GM12801 (cell line): ENCODE data around the gene ST6GAL1.

ENCODE experiments used
- CTCF ChIP-seq: IDR thresholded peaks from one replicate; pipeline ENCODE4 v1.5.1; 2011; ENCODE audit warnings: control low read depth; ENCODE audit not compliant: insufficient read length; ENCODE audit errors: extremely low read depth

Gene ST6GAL1

DNA sequence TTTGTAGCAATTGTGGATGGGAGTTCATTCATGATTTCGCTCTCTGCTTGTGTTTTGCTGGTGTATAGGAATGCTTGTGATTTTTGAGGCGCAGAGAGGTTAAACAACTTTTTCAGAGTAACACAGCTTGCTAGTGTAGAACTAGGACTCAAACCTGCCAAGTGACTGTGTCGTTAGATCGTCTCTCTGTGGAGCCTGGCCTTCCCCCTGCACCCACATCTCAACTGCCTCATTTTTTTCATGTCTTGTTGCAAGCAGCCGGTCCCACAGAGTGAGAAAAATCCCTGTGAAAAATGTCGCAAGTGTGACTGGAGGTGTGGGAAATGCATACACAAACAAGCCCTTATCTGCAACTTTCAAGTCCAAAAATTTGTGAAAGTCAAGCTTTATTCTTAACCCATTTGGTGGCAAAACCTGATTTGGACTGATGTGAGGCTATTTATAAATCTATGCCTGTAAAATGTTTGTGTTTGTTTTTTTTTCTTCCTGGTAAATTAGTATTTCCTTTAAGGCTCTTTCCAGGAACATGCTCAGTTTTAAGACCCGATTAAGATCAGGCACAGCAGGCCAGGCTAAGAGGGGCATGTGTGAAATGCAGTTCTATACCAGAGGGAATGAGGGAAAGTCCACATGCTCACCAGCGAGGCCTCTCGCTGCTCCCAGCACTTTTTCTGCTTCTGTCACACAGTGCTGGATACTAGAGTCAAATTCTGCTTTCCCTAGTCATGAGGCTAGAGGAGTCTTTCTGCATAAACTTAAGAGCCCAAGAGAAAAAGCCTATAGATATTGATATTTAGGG, 25.8 kb downstream of the ST6GAL1 start:
- no peak for TF ChIP-seq CTCF

DNA sequence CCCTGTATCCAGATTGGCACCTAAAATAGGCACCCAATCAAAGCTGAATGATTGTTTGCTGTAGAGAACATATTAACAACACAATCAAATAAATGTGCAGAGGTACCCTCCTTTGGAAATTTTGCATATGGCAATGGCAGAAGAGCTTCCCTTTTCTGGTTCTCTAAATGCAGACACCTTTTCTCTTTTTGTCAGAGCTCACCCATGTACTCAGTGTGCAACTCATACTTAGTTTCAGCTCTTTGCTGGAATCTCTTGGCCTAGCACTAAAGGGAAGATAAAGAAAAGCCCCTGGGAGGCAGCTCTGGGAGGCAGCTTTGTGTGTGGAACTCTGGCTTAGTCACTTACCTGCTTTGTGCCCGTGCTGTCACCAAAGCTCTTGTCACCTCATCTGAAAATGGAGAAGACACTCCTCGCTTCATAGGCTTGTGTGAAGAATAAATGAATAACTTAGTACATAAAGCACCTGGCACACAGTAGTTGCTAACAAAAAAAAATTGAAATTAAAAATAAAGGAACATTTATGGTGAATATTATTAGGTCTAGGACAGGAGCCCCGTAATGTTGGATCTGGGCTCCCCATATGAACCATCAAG, 28.8 kb downstream of the ST6GAL1 start:
- no peak for TF ChIP-seq CTCF

DNA sequence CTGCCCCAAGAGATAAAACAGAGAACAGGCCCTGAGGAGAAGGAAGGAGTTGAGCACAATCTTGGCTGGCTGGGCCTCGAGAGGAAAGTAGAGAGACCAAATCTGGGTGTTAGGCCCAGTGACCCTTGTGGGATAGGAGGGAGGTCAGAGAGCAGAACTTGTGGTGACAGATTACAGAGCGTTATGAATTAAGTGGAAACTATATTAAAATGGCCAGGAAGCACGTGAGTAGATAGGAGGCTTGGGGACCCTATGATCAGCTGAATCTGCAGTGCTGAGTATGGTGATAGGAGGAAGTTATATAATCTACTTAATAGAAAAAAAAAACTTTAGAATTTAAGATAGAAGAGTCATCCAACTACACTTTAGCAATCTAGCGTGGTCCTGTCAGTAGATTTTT, 30.0 kb downstream of the ST6GAL1 start:
- no peak for TF ChIP-seq CTCF

DNA sequence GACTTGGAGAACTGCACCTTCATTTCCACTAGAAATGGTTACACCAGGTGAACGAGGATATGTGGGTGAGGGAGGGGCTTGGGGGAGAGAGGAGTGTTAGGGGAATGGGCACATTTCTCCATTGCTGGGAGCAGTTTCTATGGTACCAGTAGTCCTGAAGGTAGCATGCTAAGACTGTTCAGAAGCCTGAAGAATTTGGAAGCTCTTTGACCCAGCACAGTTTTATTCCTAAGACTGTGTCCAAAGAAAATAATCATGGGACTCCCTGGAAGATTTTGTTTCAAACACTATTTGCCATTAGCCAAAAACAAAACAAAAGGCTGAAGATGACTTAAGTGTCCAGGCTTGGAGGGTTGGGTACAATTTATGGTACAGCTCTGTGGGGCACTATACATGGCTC, 32.1 kb downstream of the ST6GAL1 start:
- TF ChIP-seq CTCF: no peak

DNA sequence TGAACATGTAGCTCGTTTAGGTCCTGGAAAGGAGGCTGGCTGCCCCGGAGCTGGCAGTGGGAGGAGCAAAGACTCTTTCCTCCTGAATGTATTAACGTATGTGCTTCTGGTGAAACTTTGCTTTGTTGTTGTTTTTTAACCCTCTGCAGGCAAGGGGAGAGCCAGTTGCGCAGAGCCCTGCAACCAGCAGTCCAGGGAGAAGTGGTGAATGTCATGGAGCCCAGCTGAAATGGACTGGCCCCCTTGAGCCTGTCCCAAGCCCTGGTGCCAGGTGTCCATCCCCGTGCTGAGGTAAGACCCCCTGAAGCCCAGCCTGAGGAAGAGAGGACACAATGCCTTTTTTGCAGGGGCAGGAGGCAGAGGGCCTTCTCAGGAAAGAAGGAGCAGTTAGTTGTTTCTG, 33.3 kb downstream of the ST6GAL1 start:
- TF ChIP-seq CTCF: no peak

GRCh38 chr3:186964071-186964470, 33.7 kb downstream of the ST6GAL1 start:
- no peak for TF ChIP-seq CTCF

GRCh38 chr3:186964616-186965015, 34.3 kb downstream of the ST6GAL1 start:
- TF ChIP-seq CTCF: no peak
